HK-2 (cell line): Measurements from ENCODE around the gene ZNF335.
"Not testable (repeated sequence)": the region's sequence is repeated elsewhere in the genome, so short reads cannot be mapped to it uniquely, and the experiment has no call there.

Experiments used
- DNase-seq: peaks from one replicate; pipeline ENCODE4 v3.0.0-alpha.2; 2018; ENCODE audit not compliant: unreplicated experiment

Gene ZNF335

DNA sequence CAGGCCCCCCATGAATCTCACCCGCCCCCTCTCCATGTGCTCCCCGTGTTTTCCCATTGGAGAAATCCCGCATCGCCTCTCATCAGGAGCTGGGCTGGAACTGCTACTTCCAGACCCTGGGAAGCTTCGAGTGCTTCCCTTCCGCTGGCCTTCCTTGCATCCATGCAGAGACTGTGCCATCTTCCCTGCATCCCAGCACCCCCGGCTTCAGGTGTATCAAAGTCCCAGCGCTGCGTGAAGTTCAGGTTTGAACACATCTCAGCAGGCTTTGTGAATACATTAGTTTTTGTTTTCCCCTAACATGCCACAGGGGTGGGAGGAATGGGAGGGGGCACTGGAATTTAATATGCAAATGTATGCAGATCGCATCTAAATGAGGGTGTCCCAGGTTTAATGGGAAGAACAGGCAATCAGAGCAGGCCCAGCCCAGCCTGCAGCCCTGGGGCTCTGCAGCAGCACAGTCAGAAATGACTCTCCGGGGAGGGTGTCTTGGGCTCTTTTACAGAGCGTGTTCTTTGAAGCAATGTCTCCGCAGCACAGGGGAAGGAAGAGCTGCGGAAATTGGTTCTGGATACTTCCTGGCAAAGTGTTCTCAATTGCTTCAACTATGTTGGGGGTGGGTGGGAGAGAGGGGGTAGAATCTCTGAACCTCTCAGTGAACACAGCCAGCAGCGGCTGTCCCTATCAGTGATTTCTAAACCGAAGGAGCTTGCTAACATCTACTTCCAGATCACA is 28.4 kb upstream of the ZNF335 start:
- DNase-seq = no peak

- no peak for DNase-seq
These were observed 27.7 kb upstream of the ZNF335 start for GRCh38 chr20:45999557-46000261.

- DNase-seq = no peak
These were observed 26.8 kb upstream of the ZNF335 start for GRCh38 chr20:45998761-45999160.

DNA sequence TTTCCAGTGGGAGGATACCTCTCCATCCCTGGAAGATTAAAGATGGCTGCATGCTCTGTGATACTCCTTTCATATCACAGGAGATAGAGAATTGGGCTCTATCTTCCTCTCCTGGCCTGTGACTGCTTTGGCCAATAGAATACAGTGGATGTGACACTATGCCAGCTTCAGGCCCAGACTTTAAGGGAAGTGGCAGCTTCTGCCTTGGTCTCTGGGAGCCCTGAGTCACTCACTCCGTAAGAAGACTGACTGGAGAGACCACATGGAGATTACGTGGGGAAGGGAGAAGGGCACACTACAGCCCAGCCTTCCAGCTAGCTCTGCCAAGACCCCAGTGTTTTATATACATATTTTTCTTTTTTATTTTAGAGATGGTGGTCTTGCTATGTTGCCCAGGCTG is 26.3 kb upstream of the ZNF335 start:
- no peak for DNase-seq

DNA sequence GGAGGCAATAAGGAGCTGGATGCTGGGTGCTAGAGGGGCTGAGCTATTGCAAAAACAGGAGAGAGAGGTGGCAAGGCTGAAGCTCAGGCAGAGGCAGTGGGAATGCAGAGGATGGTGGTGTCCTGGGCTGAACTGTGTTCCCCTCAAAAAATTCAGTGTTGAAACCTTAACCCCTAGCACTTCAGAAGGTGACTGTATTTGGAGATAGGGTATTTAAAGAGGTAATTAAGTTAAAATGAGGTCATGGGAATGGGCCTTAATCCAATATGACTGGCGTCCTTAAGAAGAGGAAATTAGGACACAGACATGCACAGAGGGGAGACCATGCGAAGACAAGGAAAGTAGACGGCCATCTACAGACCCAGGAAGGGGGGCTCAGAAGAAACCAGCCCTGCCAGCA is 25.2 kb upstream of the ZNF335 start:
- no peak for DNase-seq

DNA sequence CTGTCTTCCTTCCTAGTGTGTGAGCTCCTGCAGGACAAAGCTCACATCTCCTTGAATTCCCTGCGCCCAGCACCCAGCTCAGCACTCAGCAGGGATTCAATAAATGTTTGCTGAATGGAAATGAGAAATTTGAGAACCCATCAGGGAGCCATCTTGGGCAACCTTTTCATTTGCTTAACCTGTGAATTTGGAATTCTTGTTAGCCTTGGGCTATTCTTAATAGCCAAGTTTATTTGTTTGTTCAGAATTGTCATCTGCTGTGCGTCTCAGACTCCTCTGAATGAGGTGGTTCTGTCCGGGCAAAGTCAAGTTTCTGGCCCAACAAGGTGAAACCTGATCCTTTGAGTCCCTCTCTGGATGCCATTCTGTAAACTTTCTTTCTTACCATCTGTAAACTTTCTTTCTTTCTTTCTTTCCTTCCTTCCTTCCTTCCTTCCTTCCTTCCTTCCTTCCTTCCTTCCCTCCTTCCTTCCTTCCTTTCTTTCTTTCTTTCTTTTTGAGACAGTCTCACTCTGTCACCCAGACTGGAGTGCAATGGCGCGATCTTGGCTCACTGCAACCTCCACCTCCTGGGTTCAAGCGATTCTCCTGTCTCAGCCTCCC is 23.6 kb upstream of the ZNF335 start:
- not testable (repeated sequence) for DNase-seq

- DNase-seq = no peak
These were observed 22.9 kb upstream of the ZNF335 start for GRCh38 chr20:45994761-45995493.

GRCh38 chr20:45993197-45993951 is 21.4 kb upstream of the ZNF335 start:
- DNase-seq = peak; percentile 65

- no peak for DNase-seq
These were observed 19.6 kb upstream of the ZNF335 start for GRCh38 chr20:45991616-45992015.

GRCh38 chr20:45988830-45989229 is 16.8 kb upstream of the ZNF335 start:
- DNase-seq = not testable (repeated sequence)

DNA sequence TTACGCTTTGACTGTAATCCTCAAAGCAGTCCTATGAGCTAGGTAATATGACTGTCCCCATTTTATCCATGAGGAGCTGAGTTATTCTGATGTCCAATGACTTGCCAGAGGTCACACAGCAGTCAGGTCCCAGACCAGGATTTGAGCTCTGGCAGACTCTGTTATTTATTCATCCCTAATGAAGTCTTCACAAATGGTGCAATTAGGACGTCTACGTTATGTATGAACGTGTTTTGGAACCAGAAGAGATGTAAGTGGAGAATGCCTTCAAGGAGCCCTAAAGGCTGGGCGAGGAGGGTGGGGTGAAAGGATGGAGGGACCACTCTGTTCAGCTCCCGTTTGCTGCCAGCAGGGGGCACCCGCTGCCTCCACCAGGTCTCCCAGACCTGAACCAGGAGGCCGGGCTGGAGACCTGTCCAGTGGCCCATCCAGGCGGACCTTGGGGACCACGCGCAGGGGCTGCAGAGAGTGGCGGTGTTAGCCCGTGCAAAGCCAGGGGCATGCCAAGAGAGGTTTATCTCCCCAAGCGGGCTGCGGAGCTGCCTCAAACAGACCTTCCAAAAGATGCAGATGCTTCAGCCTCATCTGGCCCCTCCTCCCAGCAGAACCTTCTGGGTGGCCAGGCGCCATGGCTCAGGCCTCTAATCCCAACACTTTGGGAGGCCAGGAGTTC is 15.2 kb upstream of the ZNF335 start:
- DNase-seq = peak; percentile 88

DNA sequence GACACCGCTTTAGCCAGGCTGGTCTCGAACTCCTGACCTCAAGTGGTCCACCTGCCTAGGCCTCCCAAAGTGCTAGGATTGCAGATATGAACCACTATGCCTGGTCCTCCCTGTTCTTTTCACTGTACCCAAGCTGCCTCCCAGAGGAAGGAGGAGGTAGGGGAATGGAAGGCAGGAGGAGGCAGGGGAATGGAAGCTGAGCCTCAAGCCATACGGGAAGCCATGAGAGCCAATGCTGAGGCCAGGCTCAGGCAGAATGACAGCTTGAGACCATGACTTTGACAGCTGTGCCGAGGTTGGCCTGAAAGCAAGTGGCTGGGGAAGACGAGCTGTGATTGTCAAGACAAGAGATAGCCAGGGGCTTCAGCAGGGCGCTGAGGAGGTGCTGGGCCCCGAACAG is 13.6 kb upstream of the ZNF335 start:
- no peak for DNase-seq

GRCh38 chr20:45983279-45983743 is 11.3 kb upstream of the ZNF335 start:
- no peak for DNase-seq

- DNase-seq = no peak
These were observed 9.3 kb upstream of the ZNF335 start for GRCh38 chr20:45981261-45981660.

DNA sequence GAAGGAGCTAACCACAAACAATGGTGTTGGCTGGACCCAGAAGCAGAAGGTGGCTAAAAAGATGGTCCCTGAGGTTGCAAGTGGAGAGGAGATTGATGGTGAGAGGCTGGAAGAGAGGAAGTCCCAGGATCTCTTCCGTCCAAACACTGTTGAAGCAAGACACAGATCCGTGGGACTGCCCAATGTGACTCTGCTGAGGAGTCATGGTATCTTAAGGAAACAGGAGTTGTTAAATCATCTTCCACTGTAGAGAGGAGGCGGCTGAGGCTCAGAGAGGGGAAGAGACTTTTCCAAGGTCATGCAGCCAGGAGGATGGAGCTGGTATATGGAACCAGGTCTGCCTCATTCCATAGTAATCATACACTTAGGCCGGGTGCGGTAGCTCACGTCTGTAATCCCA is 4.1 kb upstream of the ZNF335 start:
- no peak for DNase-seq

DNA sequence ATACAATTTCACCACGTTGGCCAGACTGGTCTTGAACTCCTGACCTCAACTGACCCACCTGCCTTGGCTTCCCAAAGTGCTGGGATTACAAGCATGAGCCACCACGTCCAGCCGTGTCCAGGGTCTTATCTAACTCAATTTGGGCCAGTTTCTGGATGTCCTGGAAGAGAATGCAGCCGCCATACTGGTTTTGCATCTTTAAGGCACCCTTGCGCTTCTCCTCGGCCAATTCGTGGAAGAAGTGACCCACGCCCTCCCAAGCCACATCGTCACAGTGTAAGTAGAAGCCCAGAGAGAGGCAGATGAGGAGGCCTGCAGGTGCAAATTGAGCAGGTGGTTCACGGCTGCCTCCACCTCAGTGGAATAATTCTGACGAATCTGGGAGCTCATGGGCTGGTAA is 3.7 kb upstream of the ZNF335 start:
- no peak for DNase-seq

- no peak for DNase-seq
These were observed 3.0 kb upstream of the ZNF335 start for GRCh38 chr20:45974896-45975565.

- no peak for DNase-seq
These were observed 639 bp upstream of the ZNF335 start for GRCh38 chr20:45972500-45973183.

GRCh38 chr20:45971425-45971674 is 653 bp downstream of the ZNF335 start:
- DNase-seq = no peak
